HG03432 (cell line): ENCODE measurements around the gene PRKAG2.

Experiments
- ATAC-seq: cut with Tn5 transposase; IDR thresholded peaks from one replicate; pipeline ENCODE4 v1.9.1; 2021; ENCODE audit warnings: mild to moderate bottlenecking, moderate library complexity; ENCODE audit not compliant: unreplicated experiment

PRKAG2 gene

DNA sequence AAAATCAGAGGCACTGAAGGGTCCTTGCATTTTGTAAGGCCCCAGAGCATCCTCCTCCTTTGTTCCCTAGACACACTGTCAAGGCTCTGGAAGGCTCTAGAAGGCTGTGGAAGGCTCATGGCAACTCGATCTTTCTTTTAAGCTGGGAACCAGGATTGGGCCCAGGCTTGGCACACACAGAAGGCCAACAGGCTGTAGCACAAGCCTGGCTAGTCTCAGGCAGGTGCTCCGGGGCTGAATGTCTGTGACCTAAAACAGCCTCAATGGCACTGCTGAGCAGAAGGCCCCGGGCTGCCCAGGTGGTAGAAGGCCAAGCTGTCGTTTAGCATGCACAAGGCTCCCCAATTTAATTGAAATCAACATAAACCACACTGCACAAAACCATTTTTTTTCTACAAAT, 55.7 kb downstream of the PRKAG2 start:
- no peak for ATAC-seq

DNA sequence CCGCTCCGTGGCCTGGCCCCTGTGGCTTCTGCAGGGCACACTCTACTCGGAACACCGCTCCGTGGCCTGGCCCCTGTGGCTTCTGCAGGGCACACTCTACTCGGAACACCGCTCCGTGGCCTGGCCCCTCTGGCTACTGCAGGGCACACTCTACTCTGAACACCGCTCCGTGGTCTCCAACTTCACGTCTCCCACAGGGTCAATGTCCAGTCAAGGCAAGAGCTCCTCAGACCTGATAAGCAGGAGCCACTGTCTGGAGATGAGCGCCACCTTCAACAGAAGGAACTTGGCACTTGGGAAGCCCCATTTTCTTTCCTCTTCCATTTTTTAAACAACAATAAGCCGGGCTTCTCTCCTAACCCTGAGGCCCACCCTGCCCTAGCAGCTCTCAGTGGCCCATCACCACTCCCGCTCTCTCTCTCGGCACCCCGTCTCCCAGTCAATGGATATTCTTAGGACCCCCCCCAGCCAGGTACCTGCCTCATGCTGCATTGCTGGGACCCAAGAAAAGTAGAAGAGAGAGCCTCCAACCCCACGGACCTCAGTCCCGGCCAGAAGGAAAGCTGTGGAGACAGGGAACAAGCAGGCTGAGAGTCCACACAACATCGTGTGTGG, 56.3 kb downstream of the PRKAG2 start:
- ATAC-seq: no peak

- no peak for ATAC-seq
Observed at GRCh38 chr7:151819866-151820265, 57.0 kb downstream of the PRKAG2 start.

DNA sequence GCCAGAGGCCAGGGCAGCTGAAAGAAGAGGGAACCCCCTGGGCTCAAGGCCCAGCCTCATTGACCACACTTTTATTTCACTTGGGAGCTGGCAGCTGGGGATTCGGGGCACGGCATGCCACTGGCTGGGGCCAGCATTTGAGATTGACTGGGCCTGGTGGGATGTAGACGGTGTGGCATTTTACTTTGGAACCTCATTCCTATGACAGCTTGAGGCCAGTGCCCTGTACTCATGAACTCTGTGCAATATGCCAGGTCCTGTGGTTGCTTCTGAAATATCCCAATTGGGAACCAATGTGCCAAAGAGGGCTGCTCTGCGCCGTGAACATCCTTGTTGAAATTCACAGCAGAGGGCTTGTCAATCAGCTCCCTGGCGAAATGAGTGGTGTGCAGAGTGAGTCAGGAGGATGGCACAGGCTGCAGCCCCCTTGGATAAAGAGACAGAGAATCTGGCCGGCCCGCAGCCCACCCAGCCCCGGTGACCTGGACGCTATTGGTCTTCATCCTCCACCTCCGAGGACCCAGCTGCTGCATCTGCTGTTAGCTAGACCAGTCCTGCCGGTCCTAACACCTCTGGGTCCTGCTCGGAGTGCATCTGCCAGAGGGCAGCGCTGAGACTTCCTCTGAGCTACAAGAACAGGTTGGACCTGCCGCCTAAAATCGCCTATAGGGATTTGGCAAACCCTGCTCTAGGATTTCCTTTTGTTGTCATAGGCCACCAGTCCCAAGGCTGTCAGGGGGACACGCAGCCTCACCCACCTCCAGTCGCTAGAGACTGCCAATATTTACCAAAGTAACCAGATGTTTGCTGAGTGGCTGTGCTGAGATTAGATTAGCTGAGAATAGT, 58.0 kb downstream of the PRKAG2 start:
- ATAC-seq: no peak

GRCh38 chr7:151817981-151818673, 58.8 kb downstream of the PRKAG2 start:
- ATAC-seq: no peak

DNA sequence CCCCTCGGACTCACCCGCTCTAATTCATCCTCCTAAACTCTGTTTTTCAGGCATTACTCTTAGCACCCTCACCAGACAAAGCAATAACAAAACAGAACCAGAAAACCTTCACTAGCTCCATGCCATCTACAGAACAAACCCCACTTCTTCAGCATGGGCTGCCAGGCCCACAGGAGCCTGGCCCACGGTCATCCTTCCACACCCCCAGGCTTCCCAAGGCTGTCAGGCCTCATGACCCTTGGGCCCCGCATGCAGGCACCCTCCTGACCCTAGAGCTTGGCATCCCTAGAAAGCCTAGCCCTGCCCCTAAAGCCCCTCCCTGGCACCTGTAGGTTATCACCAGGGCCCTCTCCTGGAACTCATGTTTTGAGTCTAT, 59.6 kb downstream of the PRKAG2 start:
- no peak for ATAC-seq

GRCh38 chr7:151816562-151817314, 60.2 kb downstream of the PRKAG2 start:
- no peak for ATAC-seq

DNA sequence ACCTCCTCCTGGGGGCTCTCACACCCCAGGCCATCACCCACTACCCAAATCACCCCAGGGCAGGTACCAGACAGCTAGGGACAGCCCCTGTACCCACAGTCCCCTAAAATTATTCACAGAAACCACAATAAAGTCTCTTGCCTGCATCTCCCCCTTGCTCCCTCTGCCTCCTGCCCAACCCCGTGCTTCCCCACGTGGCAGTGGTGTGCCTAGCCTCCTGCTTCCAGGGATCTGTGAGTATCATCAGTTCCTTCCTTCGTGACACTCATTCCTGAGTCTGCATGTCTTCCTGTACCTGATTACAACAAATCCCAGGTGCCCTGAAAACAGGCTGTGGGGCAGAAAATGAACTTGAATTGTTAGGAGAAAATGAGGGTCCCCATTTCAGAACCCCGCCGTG, 61.5 kb downstream of the PRKAG2 start:
- no peak for ATAC-seq

DNA sequence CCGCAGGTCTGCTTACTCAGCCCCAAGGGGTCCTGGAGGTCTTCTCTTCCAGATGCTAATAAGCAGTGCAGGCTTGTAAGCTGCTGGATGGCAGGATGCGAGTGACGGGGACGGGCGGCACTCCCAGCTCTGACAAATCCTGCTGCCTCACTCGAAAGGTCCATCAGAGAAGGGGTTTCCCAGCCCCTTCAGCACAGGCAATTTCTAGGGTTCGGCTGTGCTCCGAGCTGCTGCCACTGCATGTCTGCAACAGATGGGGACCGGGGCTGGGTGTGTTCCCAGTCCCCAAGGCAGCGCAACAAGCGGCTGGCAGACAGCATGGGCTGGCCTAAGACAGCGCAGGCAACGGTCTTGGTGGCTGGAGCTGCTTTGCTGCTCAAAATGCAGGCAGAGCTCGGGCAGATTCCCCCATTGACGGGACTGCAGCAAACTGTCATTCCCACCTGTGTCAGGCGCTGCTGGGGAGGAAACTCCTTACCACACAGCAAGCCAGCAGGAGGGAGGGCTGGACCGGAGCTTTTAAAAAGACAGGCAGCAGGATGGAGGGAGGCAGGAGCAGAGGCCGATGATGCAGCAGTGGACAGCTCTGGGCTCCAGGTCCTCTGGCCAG, 62.4 kb downstream of the PRKAG2 start:
- ATAC-seq: no peak

GRCh38 chr7:151813997-151814396, 62.9 kb downstream of the PRKAG2 start:
- no peak for ATAC-seq

DNA sequence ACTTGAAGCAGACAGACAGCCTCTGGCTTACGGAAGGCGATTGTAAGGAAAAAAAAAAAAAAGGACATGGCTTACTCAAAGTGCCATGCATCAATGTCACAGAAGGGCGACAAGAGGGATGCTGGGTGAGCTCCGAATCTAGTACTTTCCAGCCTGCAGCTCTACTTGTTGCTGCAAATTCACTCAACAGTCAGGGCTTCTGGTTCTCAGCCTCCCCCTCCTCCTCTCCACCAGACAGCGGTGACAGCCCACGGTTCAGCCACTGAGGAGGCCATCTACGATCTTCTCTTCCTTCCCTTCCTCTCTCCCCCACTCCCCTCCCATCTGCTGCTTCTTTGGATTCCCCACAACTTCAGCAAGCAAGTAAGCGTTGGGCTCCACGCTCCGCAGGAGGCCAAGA, 63.5 kb downstream of the PRKAG2 start:
- ATAC-seq: no peak

- ATAC-seq: no peak
Observed at GRCh38 chr7:151812967-151813366, 63.9 kb downstream of the PRKAG2 start.

- no peak for ATAC-seq
Observed at GRCh38 chr7:151810441-151811232, 66.3 kb downstream of the PRKAG2 start.

DNA sequence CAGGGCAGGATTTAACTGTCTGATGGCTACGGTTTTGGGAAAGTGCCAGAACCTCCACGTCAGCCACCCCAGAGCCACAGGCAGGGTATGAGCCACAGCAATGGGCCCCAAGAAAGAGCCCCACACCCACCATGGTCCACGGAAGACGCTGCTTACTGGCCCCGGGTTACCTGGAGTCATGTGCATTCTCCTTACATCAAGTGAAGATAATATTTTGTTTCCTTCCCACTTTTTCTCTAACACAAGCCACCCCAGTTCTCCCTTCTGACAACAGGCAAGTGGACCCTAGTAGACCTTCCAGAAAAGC, 67.1 kb downstream of the PRKAG2 start:
- no peak for ATAC-seq

DNA sequence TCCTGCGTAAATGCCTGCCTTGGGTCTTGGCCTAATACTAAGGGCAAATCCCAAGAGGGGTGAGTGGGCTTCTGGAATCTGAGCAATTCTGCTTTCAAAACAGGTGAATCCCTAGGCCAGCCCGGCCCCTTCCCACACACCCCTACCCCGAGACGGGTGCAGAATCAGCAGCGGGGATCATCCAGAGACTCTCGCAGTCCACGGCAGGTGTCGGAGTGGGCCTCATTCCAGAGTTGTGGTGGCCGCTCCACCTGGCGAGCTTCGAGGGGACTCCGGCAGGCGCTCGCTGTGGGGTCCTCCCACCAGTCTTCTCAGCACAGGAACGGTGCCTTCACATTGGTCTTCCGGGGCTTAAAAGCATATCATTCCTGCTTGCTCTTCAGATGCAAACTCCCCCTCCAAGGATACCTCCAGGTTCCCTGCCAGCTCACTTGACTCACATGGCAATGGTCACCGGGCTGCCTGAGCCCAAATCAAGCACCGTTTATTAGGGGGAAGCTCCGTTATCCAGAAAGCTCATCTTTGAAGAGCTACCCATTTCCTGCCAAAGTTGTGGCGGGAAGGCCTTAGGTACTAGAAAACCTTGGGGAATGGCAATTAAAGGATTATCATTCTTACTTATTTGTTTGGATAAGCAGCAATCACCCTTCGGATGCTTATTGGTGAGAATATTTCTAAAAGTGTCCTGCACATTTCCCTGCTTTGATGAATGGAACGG, 67.6 kb downstream of the PRKAG2 start:
- ATAC-seq: no peak

- no peak for ATAC-seq
Observed at GRCh38 chr7:151808400-151809145, 68.3 kb downstream of the PRKAG2 start.

- ATAC-seq: no peak
Observed at GRCh38 chr7:151807846-151808245, 69.1 kb downstream of the PRKAG2 start.

- no peak for ATAC-seq
Observed at GRCh38 chr7:151806952-151807775, 69.8 kb downstream of the PRKAG2 start.
